H1 (cell line): Measurements from ENCODE around the gene KIAA0513. TPM values are rescaled to one million over a fixed set of nuclear protein-coding genes. Genes with fewer than 3 reads are reported as not detected.

Experiments used
- CTCF ChIA-PET: fragments of 300-600 bp; sonication (Branson Sonifier 250); formaldehyde crosslinking; loops from one replicate; lab custom pipeline; 2021; ENCODE audit not compliant: partially characterized antibody; lab: Charles Lee
- POLR2A ChIA-PET: fragments of 300-600 bp; sonication (Branson Sonifier 250); formaldehyde crosslinking; loops from one replicate; lab custom pipeline; 2021; ENCODE audit warnings: inconsistent platforms; ENCODE audit not compliant: partially characterized antibody; lab: Charles Lee
- DNase-seq, 2 experiments: peaks; one replicate each; pipeline versions ENCODE4 v3.0.0 to v3.0.0-alpha.2; 2010 to 2022; ENCODE audit warnings: low spot score in 2 of 2, low read depth in 1 of 2, mixed read lengths in 1 of 2
- FAIRE-seq: peaks from 2 replicates; lab custom pipeline; 2011; peaks lifted over from hg19 to GRCh38; lab: Jason Lieb, UNC
- H2AFZ ChIP-seq: 2 replicates; pipeline ENCODE4 v1.8.1; 2012; ENCODE audit warnings: low read length, inconsistent platforms
- H2AK5ac ChIP-seq: 2 replicates; pipeline ENCODE4 v1.6.1; 2013; ENCODE audit warnings: low read depth, low read length
- H2BK120ac ChIP-seq: replicated peaks from 2 replicates; pipeline ENCODE3; 2013; ENCODE audit warnings: low read depth, low read length, inconsistent platforms
- H2BK12ac ChIP-seq: 2 replicates; pipeline ENCODE4 v1.6.1; 2013; ENCODE audit warnings: low read depth, low read length
- H2BK15ac ChIP-seq: 2 replicates; pipeline ENCODE4 v1.6.1; 2013; ENCODE audit warnings: low read length
- H2BK20ac ChIP-seq: 2 replicates; pipeline ENCODE4 v1.6.1; 2013; ENCODE audit warnings: low read length
- H2BK5ac ChIP-seq: 2 replicates; pipeline ENCODE4 v1.6.1; 2013; ENCODE audit warnings: low read depth, low read length
- H3K14ac ChIP-seq: 2 replicates; pipeline ENCODE4 v1.6.1; 2013; ENCODE audit warnings: inconsistent platforms; ENCODE audit not compliant: insufficient read length
- H3K18ac ChIP-seq: 2 replicates; pipeline ENCODE4 v1.6.1; 2013; ENCODE audit warnings: low read length; ENCODE audit errors: extremely low read depth
- H3K23ac ChIP-seq: 2 replicates; pipeline ENCODE4 v1.6.1; 2013; ENCODE audit warnings: inconsistent platforms; ENCODE audit not compliant: insufficient read length
- H3K23me2 ChIP-seq: 2 replicates; pipeline ENCODE4 v1.6.1; 2013; ENCODE audit warnings: low read depth, low read length
- H3K27ac ChIP-seq: 2 replicates; pipeline ENCODE4 v1.6.1; 2011; ENCODE audit warnings: low read depth, low read length, inconsistent platforms
- H3K27me3 ChIP-seq, 4 experiments: replicated peaks in 1 of 4; 1 replicate in 1 of 4; 2 replicates in 3 of 4; pipeline versions ENCODE4 v1.6.1 to v1.8.1; 2011 to 2013; ENCODE audit warnings: low read length in 3 of 4, mild to moderate bottlenecking in 3 of 4, inconsistent platforms in 2 of 4, mixed read lengths in 2 of 4, moderate library complexity in 1 of 4; ENCODE audit not compliant: control insufficient read depth in 3 of 4, insufficient read depth in 3 of 4; ENCODE audit errors: extremely low read depth in 1 of 4
- H3K36me3 ChIP-seq, 4 experiments: 2 replicates each; pipeline versions ENCODE4 v1.6.1 to v1.8.1; 2011 to 2013; ENCODE audit warnings: mild to moderate bottlenecking in 4 of 4, low read length in 3 of 4, moderate library complexity in 2 of 4, control low read depth in 1 of 4, inconsistent platforms in 1 of 4; ENCODE audit not compliant: insufficient read depth in 4 of 4, control insufficient read depth in 2 of 4
- H3K4ac ChIP-seq: replicated peaks from 2 replicates; pipeline ENCODE3; 2013; ENCODE audit warnings: low read length, low read depth, mixed read lengths, inconsistent platforms; ENCODE audit not compliant: insufficient read length
- H3K4me1 ChIP-seq, 4 experiments: replicated peaks in 1 of 4; 1 replicate in 1 of 4; 2 replicates in 3 of 4; pipeline versions ENCODE4 v1.6.1 to v1.8.1; 2011 to 2013; ENCODE audit warnings: low read length in 3 of 4, inconsistent platforms in 2 of 4, mixed read lengths in 1 of 4; ENCODE audit not compliant: insufficient read depth in 4 of 4, control insufficient read depth in 3 of 4
- H3K4me2 ChIP-seq, 2 experiments: 2 replicates each; pipeline versions ENCODE4 v1.6.1 to v1.8.1; 2011 to 2013; ENCODE audit warnings: low read depth in 2 of 2, low read length in 2 of 2, control low read depth in 1 of 2, inconsistent platforms in 1 of 2, mild to moderate bottlenecking in 1 of 2; ENCODE audit not compliant: insufficient read depth in 1 of 2
- H3K4me3 ChIP-seq, 4 experiments: fragments of 200-600, 300-600 bp in 1 of 4; sonication (generic), shearing (Covaris generic), sonication (Bioruptor Twin) in 1 of 4; 2 replicates each; pipeline versions ENCODE4 v1.5.1 to v1.8.1; 2011 to 2016; ENCODE audit warnings: low read length in 4 of 4, low read depth in 3 of 4, control low read depth in 2 of 4, inconsistent platforms in 2 of 4, mild to moderate bottlenecking in 2 of 4, mixed read lengths in 1 of 4, moderate library complexity in 1 of 4; ENCODE audit not compliant: insufficient read depth in 2 of 4; ENCODE audit errors: extremely low read depth in 1 of 4
- H3K56ac ChIP-seq: replicated peaks from 2 replicates; pipeline ENCODE3; 2013; ENCODE audit warnings: low read depth, mild to moderate bottlenecking, mixed read lengths, low read length, inconsistent platforms; ENCODE audit not compliant: insufficient read length
- H3K79me1 ChIP-seq: 2 replicates; pipeline ENCODE4 v1.6.1; 2013; ENCODE audit warnings: low read depth, low read length, control low read depth
- H3K79me2 ChIP-seq, 2 experiments: 2 replicates each; pipeline versions ENCODE4 v1.6.1 to v1.8.1; 2012 to 2013; ENCODE audit warnings: low read length in 2 of 2, mild to moderate bottlenecking in 2 of 2, inconsistent platforms in 1 of 2; ENCODE audit not compliant: insufficient read depth in 2 of 2, control insufficient read depth in 1 of 2
- H3K9ac ChIP-seq, 4 experiments: replicated peaks in 1 of 4; 1 replicate in 1 of 4; 2 replicates in 3 of 4; pipeline versions ENCODE4 v1.6.1 to v1.8.1; 2011 to 2013; ENCODE audit warnings: low read depth in 3 of 4, low read length in 3 of 4, control low read depth in 2 of 4, mild to moderate bottlenecking in 2 of 4, moderate library complexity in 2 of 4, inconsistent platforms in 1 of 4; ENCODE audit errors: extremely low read depth in 1 of 4
- H3K9me3 ChIP-seq, 2 experiments: 2 replicates each; pipeline versions ENCODE4 v1.6.1 to v1.8.1; 2012 to 2013; ENCODE audit warnings: mild to moderate bottlenecking in 2 of 2, moderate library complexity in 2 of 2, control low read depth in 1 of 2, inconsistent platforms in 1 of 2, low read depth in 1 of 2, low read length in 1 of 2, mixed read lengths in 1 of 2; ENCODE audit not compliant: insufficient read depth in 2 of 2
- H4K20me1 ChIP-seq, 2 experiments: replicated peaks in 1 of 2; 2 replicates each; pipeline versions ENCODE3 to v1.8.1; 2011 to 2013; ENCODE audit warnings: inconsistent platforms in 2 of 2, low read length in 2 of 2, mild to moderate bottlenecking in 1 of 2; ENCODE audit not compliant: insufficient read depth in 2 of 2, control insufficient read depth in 1 of 2
- H4K5ac ChIP-seq: 2 replicates; pipeline ENCODE4 v1.6.1; 2013; ENCODE audit warnings: low read length, low read depth, mixed read lengths, inconsistent platforms; ENCODE audit not compliant: insufficient read length
- H4K8ac ChIP-seq: 2 replicates; pipeline ENCODE4 v1.8.0; 2013; ENCODE audit warnings: mild to moderate bottlenecking, moderate library complexity, low read length, inconsistent platforms; ENCODE audit not compliant: insufficient read depth; ENCODE audit errors: extremely low read depth
- H4K91ac ChIP-seq: replicated peaks from 2 replicates; pipeline ENCODE3; 2013; ENCODE audit warnings: low read length, mixed read lengths, inconsistent platforms; ENCODE audit not compliant: insufficient read length
- CTBP2 ChIP-seq: IDR thresholded peaks from 2 replicates; pipeline ENCODE4 v1.7.0; 2011; ENCODE audit warnings: borderline replicate concordance, mild to moderate bottlenecking, moderate library complexity, mixed read lengths, low read length; ENCODE audit not compliant: insufficient read depth, insufficient read length
- SRF ChIP-seq: IDR thresholded peaks from 2 replicates; pipeline ENCODE4 v1.6.1; 2011; ENCODE audit warnings: mild to moderate bottlenecking, low read depth, low read length, moderate library complexity
- TAF7 ChIP-seq: optimal IDR thresholded peaks from 2 replicates; pipeline ENCODE3; 2011; ENCODE audit warnings: low read depth, mild to moderate bottlenecking, inconsistent platforms, low read length, moderate library complexity, borderline replicate concordance
- WGBS, 2 experiments: shearing (Covaris generic) in 1 of 2; methylation state at CpG; one replicate each; pipeline versions ENCODE4 v1.1.6 to v1.1.7; 2013 to 2015; ENCODE audit warnings: low lambda C conversion rate in 2 of 2, mixed read lengths in 2 of 2, inconsistent platforms in 1 of 2, low coverage in 1 of 2, missing lambda C conversion rate in 1 of 2; ENCODE audit not compliant: insufficient replicate concordance in 2 of 2, insufficient coverage in 1 of 2, insufficient read length in 1 of 2; ENCODE audit errors: extremely low coverage in 1 of 2, missing lambda C conversion rate in 1 of 2; 5-methylcytosine and 5-hydroxymethylcytosine counted together
- polyA plus RNA-seq, 7 experiments: library from polyadenylated mRNA; depleted of rRNA in 3 of 7; stranded (reverse) in 5 of 7; unstranded in 2 of 7; fragments of >200 nt in 5 of 7; fragments of 200-250 nt in 2 of 7; gene quantifications; 1 replicate in 5 of 7; 2 replicates in 1 of 7; 4 replicates in 1 of 7; pipeline versions ENCODE4 v1.2.1 to v1.2.3, GENCODE V29; 2011 to 2013; ENCODE audit warnings: missing spikeins in 2 of 7, mixed read lengths in 2 of 7
- total RNA-seq: library from RNA; stranded (reverse); fragmentation: NEBNext Ultra II Directional; extraction: Animal tissue kit (Norgen Biotek cat#: 25700); gene quantifications from 2 replicates; pipeline ENCODE4 v1.2.1, GENCODE V29; 2021

Gene KIAA0513
- total and polyA plus RNA-seq, 2 of the 8 experiments (the other 6 are each of a cell fraction or from before 2014, with no cell fraction given), result 2.1 to 6.1 TPM

- Histone ChIP-seq H3K9me3 (no peaks in the 10 kb centered on the region), H2AK5ac (no peak overlapping the region), H3K9ac (no peak overlapping the region), H3K79me1 (no peaks in the 10 kb centered on the region), H3K4me3 (no peak overlapping the region), H3K27me3 (no peaks in the 10 kb centered on the region), H4K91ac (no peak overlapping the region), H2BK20ac (no peak overlapping the region), H2BK5ac (no peak overlapping the region), H3K14ac (no peak overlapping the region), H3K79me2 (no peaks in the 10 kb centered on the region), H4K20me1 (no peaks in the 10 kb centered on the region), H3K23ac (no peak overlapping the region), H3K4ac (no peak overlapping the region), H2BK15ac (no peak overlapping the region), H4K8ac (no peak overlapping the region), H3K36me3 (no peaks in the 10 kb centered on the region; a peak in 1 of 8 replicates), H4K5ac (no peak overlapping the region), H3K56ac (no peak overlapping the region), H3K23me2 (no peaks in the 10 kb centered on the region), H2BK12ac (no peak overlapping the region), H3K4me1 (no peaks in the 10 kb centered on the region), H2BK120ac (no peak overlapping the region), H3K4me2 (no peak overlapping the region), H3K27ac (no peak overlapping the region), H2AFZ (no peak overlapping the region), H3K18ac (no peak overlapping the region)
- CTCF ChIA-PET, result interaction anchor here (1.1 to 1.4 kb wide), 3 partner anchors 16 to 364 kb away, joined by 3 to 10 read pairs (median 3); no protein-coding TSS in a partner anchor
- POLR2A ChIA-PET, result no interaction called here
- TF ChIP-seq SRF (no peak), TAF7 (no peak), CTBP2 (no peak)
- DNase-seq, result no peak
- FAIRE-seq, result no peak
- 83% methylated on average over 11 of the region's 11 CpGs; no CpG with 5 or more reads in 1 of the 2 experiments for WGBS, 2 experiments
Measured at GRCh38 chr16:85101956-85102630, 74.5 kb downstream of the KIAA0513 start.
